SK-N-SH treated with all-trans-retinoic acid at 6 μM for 48 hours (cell line): Measurements from ENCODE around the gene CAPN13.

ENCODE experiments used
- ATAC-seq: fragments of 200-7000 bp; cut with Tn5 transposase; 3 replicates; pipeline ENCODE4 v1.9.1; 2020; ENCODE audit warnings: mild to moderate bottlenecking, moderate library complexity
- BACH2 ChIP-seq: fragments of 250-450 bp; sonication (Bioruptor Pico); IDR thresholded peaks from 2 replicates; pipeline ENCODE4 v1.9.0; 2021; ENCODE audit warnings: mild to moderate bottlenecking, borderline replicate concordance
- CSDC2 ChIP-seq: fragments of 250-450 bp; sonication (Bioruptor Pico); IDR thresholded peaks from 2 replicates; pipeline ENCODE4 v1.5.0; 2020; ENCODE audit warnings: mild to moderate bottlenecking, moderate library complexity
- ESRRG ChIP-seq: fragments of 250-450 bp; sonication (Bioruptor Pico); IDR thresholded peaks from 2 replicates; pipeline ENCODE4 v1.6.1; 2021; ENCODE audit warnings: mild to moderate bottlenecking
- GLIS3 ChIP-seq: fragments of 250-450 bp; sonication (Bioruptor Pico); IDR thresholded peaks from 2 replicates; pipeline ENCODE4 v1.5.0; 2020; ENCODE audit warnings: mild to moderate bottlenecking, moderate library complexity
- ISL1 ChIP-seq: fragments of 250-450 bp; sonication (Bioruptor Pico); IDR thresholded peaks from 2 replicates; pipeline ENCODE4 v2.1.2; 2022; ENCODE audit warnings: mild to moderate bottlenecking, moderate library complexity
- OSR1 ChIP-seq: fragments of 250-450 bp; sonication (Bioruptor Pico); IDR thresholded peaks from 2 replicates; pipeline ENCODE4 v1.8.0; 2022; ENCODE audit warnings: moderate library complexity, mild to moderate bottlenecking, inconsistent platforms
- PPARA ChIP-seq: fragments of 250-450 bp; sonication (Bioruptor Pico); IDR thresholded peaks from 2 replicates; pipeline ENCODE4 v1.5.0; 2020; ENCODE audit warnings: mild to moderate bottlenecking, borderline replicate concordance
- RARB ChIP-seq: fragments of 250-450 bp; sonication (Bioruptor Pico); IDR thresholded peaks from 2 replicates; pipeline ENCODE4 v1.8.0; 2021; ENCODE audit warnings: mild to moderate bottlenecking, moderate library complexity
- SNAI2 ChIP-seq: fragments of 250-450 bp; sonication (Bioruptor Pico); IDR thresholded peaks from 2 replicates; pipeline ENCODE4 v1.5.0; 2020; ENCODE audit warnings: mild to moderate bottlenecking, moderate library complexity
- TCF4 ChIP-seq: fragments of 250-450 bp; sonication (Bioruptor Pico); IDR thresholded peaks from 2 replicates; pipeline ENCODE4 v1.8.0; 2021; ENCODE audit warnings: mild to moderate bottlenecking, moderate library complexity, borderline replicate concordance
- ZC3H10 ChIP-seq: fragments of 250-450 bp; sonication (Bioruptor Pico); IDR thresholded peaks from 2 replicates; pipeline ENCODE4 v1.5.1; 2021; ENCODE audit warnings: mild to moderate bottlenecking, moderate library complexity
- ZFP3 ChIP-seq: fragments of 250-450 bp; sonication (Bioruptor Pico); IDR thresholded peaks from 2 replicates; pipeline ENCODE4 v1.5.0; 2020; ENCODE audit warnings: mild to moderate bottlenecking, moderate library complexity
- ZFP30 ChIP-seq: fragments of 450-650 bp; formaldehyde crosslinking; IDR thresholded peaks from 2 replicates; pipeline ENCODE4 v1.5.0; 2022; ENCODE audit warnings: mild to moderate bottlenecking, moderate library complexity
- ZNF565 ChIP-seq: fragments of 450-650 bp; formaldehyde crosslinking; conservative IDR thresholded peaks from 2 replicates; pipeline ENCODE4 v1.5.0; 2020; ENCODE audit warnings: low read depth, mild to moderate bottlenecking, moderate library complexity
- ZNF70 ChIP-seq: fragments of 450-650 bp; formaldehyde crosslinking; IDR thresholded peaks from 2 replicates; pipeline ENCODE4 v1.5.0; 2020; ENCODE audit warnings: mild to moderate bottlenecking, moderate library complexity
- ZNF8 ChIP-seq: fragments of 450-650 bp; formaldehyde crosslinking; IDR thresholded peaks from 2 replicates; pipeline ENCODE4 v1.5.0; 2020; ENCODE audit warnings: mild to moderate bottlenecking, moderate library complexity
- TF ChIP-seq, protein P1 (sequence below): fragments of 250-450 bp; sonication (Bioruptor Pico); IDR thresholded peaks from 2 replicates; pipeline ENCODE4 v1.5.0; 2020; ENCODE audit warnings: mild to moderate bottlenecking, moderate library complexity
- TF ChIP-seq, protein P2 (sequence below): fragments of 250-450 bp; sonication (Bioruptor Pico); IDR thresholded peaks from 2 replicates; pipeline ENCODE4 v1.8.0; 2021; ENCODE audit warnings: low read depth, mild to moderate bottlenecking, moderate library complexity, borderline replicate concordance
- TF ChIP-seq, protein P3 (sequence below): fragments of 250-450 bp; sonication (Bioruptor Pico); IDR thresholded peaks from 2 replicates; pipeline ENCODE4 v1.5.1; 2020; ENCODE audit warnings: low read depth, mild to moderate bottlenecking, moderate library complexity
- TF ChIP-seq, protein P4 (sequence below): fragments of 250-450 bp; sonication (Bioruptor Pico); IDR thresholded peaks from 2 replicates; pipeline ENCODE4 v1.5.1; 2021; ENCODE audit warnings: mild to moderate bottlenecking, moderate library complexity
- TF ChIP-seq, protein P5 (sequence below): fragments of 250-450 bp; sonication (Bioruptor Pico); IDR thresholded peaks from 2 replicates; pipeline ENCODE4 v1.8.0; 2020; ENCODE audit warnings: mild to moderate bottlenecking, moderate library complexity, borderline replicate concordance

Gene CAPN13

DNA sequence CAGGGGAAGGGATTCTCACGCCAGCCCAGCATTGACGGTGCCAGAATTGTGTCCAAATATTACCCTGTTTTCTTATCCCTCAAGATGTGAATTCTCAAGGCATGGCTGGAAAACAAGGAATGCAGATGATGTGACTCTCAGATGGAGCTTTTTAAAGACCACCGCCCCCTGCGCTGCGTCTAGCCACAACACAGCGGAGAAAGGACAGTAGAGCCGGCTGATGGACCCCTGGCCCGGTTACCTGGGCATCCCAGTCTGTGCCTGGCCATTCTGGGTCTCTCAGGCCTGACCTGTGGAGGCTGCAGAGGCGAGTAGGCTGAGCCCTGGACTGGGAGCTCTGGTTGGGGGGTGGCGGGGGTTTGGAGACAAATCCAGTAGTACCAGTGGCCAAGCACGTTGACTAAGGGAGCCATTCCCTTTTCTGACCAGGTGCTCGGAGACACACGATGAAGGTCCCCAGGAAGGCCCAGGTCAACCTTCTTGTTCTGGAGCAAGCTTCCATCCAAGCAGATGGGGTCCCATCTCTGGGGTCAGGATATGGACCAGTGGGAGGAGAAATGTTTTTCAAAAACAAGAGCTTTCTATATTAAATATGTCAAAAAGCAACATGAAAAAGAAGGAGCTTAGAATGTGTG, 5.3 kb downstream of the CAPN13 start:
- ATAC-seq, result no peak
- TF ChIP-seq ESRRG (no peak), ZFP30 (CRISPR knock-in tag) (no peak), ZNF8 (CRISPR knock-in tag) (no peak), CSDC2 (CRISPR knock-in tag) (no peak), ZFP3 (no peak), OSR1 (CRISPR knock-in tag) (no peak), ZNF565 (CRISPR knock-in tag) (no peak), PPARA (CRISPR knock-in tag) (no peak)
- TF ChIP-seq, protein P1, sequence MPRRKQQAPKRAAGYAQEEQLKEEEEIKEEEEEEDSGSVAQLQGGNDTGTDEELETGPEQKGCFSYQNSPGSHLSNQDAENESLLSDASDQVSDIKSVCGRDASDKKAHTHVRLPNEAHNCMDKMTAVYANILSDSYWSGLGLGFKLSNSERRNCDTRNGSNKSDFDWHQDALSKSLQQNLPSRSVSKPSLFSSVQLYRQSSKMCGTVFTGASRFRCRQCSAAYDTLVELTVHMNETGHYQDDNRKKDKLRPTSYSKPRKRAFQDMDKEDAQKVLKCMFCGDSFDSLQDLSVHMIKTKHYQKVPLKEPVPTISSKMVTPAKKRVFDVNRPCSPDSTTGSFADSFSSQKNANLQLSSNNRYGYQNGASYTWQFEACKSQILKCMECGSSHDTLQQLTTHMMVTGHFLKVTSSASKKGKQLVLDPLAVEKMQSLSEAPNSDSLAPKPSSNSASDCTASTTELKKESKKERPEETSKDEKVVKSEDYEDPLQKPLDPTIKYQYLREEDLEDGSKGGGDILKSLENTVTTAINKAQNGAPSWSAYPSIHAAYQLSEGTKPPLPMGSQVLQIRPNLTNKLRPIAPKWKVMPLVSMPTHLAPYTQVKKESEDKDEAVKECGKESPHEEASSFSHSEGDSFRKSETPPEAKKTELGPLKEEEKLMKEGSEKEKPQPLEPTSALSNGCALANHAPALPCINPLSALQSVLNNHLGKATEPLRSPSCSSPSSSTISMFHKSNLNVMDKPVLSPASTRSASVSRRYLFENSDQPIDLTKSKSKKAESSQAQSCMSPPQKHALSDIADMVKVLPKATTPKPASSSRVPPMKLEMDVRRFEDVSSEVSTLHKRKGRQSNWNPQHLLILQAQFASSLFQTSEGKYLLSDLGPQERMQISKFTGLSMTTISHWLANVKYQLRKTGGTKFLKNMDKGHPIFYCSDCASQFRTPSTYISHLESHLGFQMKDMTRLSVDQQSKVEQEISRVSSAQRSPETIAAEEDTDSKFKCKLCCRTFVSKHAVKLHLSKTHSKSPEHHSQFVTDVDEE (CRISPR knock-in tag), result no peak

DNA sequence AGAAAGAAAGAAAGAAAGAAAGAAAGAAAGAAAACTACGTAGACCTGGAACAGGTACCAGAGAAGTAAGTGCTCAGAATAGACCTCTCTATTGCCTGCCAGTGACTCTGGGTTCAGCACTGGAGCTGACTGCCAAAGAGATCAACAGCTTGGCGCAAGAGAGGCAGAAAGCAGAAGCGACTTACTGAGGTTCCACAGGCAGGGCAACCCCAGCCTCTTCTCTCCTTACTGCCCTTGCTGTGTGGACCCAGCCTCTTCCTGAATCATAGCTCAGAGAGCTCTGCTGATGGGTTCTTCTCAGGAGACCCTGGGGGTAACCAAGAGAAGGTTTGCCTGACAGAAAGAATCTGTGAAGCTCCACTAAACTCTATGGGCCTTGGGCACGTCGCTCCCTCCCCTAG, 7.1 kb downstream of the CAPN13 start:
- TF ChIP-seq, protein P2, sequence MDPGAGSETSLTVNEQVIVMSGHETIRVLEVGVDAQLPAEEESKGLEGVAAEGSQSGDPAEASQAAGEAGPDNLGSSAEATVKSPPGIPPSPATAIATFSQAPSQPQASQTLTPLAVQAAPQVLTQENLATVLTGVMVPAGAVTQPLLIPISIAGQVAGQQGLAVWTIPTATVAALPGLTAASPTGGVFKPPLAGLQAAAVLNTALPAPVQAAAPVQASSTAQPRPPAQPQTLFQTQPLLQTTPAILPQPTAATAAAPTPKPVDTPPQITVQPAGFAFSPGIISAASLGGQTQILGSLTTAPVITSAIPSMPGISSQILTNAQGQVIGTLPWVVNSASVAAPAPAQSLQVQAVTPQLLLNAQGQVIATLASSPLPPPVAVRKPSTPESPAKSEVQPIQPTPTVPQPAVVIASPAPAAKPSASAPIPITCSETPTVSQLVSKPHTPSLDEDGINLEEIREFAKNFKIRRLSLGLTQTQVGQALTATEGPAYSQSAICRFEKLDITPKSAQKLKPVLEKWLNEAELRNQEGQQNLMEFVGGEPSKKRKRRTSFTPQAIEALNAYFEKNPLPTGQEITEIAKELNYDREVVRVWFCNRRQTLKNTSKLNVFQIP (CRISPR knock-in tag), result no peak
- TF ChIP-seq ZNF8 (CRISPR knock-in tag) (no peak), ZFP3 (no peak), TCF4 (no peak), RARB (no peak)
- TF ChIP-seq, protein P3, sequence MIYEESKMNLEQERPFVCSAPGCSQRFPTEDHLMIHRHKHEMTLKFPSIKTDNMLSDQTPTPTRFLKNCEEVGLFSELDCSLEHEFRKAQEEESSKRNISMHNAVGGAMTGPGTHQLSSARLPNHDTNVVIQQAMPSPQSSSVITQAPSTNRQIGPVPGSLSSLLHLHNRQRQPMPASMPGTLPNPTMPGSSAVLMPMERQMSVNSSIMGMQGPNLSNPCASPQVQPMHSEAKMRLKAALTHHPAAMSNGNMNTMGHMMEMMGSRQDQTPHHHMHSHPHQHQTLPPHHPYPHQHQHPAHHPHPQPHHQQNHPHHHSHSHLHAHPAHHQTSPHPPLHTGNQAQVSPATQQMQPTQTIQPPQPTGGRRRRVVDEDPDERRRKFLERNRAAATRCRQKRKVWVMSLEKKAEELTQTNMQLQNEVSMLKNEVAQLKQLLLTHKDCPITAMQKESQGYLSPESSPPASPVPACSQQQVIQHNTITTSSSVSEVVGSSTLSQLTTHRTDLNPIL (CRISPR knock-in tag), result no peak
- no peak for ATAC-seq

DNA sequence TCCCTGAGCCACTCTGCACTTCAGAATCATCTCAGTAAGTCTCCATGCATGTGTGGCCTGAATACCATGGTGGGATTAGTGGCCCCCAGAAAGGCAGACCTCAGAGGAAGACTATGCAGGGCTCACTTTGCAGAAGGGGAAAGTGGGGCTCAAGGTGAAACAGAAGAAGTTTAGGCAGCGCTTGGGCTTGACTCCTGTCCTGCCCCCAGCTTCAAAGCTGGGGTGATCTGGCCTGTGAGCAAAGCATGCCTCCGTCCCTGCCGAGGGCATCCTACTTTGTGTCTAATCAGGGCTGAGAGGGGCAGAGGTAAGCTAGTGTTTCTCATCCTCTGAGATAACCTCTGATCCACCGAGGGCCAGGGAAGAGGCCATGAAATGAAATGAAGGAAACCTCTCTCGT, 7.9 kb downstream of the CAPN13 start:
- ATAC-seq, result no peak
- TF ChIP-seq OSR1 (CRISPR knock-in tag), result no peak
- TF ChIP-seq ZFP3, result no peak
- TF ChIP-seq TCF4, result no peak
- TF ChIP-seq, protein P3 (CRISPR knock-in tag), result no peak
- TF ChIP-seq, protein P4, sequence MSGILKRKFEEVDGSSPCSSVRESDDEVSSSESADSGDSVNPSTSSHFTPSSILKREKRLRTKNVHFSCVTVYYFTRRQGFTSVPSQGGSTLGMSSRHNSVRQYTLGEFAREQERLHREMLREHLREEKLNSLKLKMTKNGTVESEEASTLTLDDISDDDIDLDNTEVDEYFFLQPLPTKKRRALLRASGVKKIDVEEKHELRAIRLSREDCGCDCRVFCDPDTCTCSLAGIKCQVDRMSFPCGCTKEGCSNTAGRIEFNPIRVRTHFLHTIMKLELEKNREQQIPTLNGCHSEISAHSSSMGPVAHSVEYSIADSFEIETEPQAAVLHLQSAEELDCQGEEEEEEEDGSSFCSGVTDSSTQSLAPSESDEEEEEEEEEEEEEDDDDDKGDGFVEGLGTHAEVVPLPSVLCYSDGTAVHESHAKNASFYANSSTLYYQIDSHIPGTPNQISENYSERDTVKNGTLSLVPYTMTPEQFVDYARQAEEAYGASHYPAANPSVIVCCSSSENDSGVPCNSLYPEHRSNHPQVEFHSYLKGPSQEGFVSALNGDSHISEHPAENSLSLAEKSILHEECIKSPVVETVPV (CRISPR knock-in tag), result no peak
- no peak for TF ChIP-seq SNAI2
- TF ChIP-seq, protein P2 (CRISPR knock-in tag), result no peak
- TF ChIP-seq PPARA (CRISPR knock-in tag), result no peak
- no peak for TF ChIP-seq ISL1 (CRISPR knock-in tag)
- TF ChIP-seq CSDC2 (CRISPR knock-in tag), result no peak

DNA sequence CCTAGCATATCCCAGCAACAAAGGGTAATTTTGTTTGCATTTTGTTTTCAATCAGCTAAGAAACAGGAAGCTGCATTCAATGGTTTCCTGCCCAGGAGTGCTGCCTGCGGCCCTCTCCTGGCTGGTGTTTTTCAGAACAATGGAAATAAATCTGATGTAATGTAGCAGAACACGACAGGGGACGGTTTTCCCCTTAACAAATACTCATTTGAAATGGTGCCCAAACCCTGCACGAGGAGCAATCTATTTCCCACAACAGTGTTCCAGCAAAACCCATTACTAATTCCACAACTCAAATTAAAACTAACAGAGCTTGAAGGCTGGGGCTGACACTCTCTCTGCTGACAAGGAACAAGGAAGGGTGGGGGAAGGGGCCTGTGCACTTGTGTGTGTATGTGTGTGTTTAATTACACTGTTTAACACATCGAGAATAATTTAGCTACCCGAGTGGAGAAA, 8.7 kb downstream of the CAPN13 start:
- TF ChIP-seq, protein P5, sequence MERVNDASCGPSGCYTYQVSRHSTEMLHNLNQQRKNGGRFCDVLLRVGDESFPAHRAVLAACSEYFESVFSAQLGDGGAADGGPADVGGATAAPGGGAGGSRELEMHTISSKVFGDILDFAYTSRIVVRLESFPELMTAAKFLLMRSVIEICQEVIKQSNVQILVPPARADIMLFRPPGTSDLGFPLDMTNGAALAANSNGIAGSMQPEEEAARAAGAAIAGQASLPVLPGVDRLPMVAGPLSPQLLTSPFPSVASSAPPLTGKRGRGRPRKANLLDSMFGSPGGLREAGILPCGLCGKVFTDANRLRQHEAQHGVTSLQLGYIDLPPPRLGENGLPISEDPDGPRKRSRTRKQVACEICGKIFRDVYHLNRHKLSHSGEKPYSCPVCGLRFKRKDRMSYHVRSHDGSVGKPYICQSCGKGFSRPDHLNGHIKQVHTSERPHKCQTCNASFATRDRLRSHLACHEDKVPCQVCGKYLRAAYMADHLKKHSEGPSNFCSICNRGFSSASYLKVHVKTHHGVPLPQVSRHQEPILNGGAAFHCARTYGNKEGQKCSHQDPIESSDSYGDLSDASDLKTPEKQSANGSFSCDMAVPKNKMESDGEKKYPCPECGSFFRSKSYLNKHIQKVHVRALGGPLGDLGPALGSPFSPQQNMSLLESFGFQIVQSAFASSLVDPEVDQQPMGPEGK (CRISPR knock-in tag), result no peak
- TF ChIP-seq ZNF70, result no peak
- TF ChIP-seq BACH2 (CRISPR knock-in tag), result no peak
- TF ChIP-seq ESRRG, result no peak
- no peak for TF ChIP-seq ZNF8 (CRISPR knock-in tag)
- TF ChIP-seq ZC3H10 (CRISPR knock-in tag), result no peak
- TF ChIP-seq GLIS3 (CRISPR knock-in tag), result no peak
- no peak for TF ChIP-seq ZNF565 (CRISPR knock-in tag)
- no peak for TF ChIP-seq RARB
- no peak for TF ChIP-seq CSDC2 (CRISPR knock-in tag)
- ATAC-seq, result no peak
